Measurements from ENCODE around the gene IDI2.

- TF ChIP-seq CTCF (conservative IDR thresholded peaks at IDR 0.05 in 1 of 2, IDR thresholded peaks at IDR 0.05 in 1 of 2; ENCODE audit: low read depth in 1 of 2, low read length in 2 of 2): no peak
- no peak for TF ChIP-seq EZH2 (IDR thresholded peaks at IDR 0.05; ENCODE audit: low read length, missing control alignments)
Observed at GRCh38 chr10:1036341-1036791, 10.7 kb upstream of the IDI2 start.
